Measurements from ENCODE around the gene ABR.
A peak's percentile ranks its signal among the peaks of the same experiment; 100 is the strongest.
"Not testable (repeated sequence)": the region's sequence is repeated elsewhere in the genome, so short reads cannot be mapped to it uniquely, and the experiment has no call there.

ABR gene

DNA sequence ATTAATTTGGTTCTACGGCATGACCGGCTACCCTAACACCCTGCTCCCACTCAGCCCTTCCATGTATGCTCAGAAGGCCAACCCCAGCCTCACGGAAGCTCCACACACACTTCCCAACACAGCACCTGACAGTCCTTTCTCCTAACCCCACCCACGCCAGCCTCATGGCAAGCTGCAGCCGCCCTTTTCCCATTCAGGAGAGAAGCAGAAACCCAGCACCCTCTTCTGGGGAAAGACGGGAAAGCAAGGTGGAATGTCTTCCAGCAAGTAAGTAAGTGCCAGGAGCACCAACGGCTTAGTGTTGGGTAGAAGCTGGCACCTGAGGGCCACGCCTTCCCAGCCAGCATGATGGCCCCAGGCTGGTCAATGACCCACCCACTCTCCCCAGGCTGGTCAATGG, 32.1 kb downstream of the ABR start:
- peak; percentile 59 for DNase-seq (ENCODE audit: low spot score)

DNA sequence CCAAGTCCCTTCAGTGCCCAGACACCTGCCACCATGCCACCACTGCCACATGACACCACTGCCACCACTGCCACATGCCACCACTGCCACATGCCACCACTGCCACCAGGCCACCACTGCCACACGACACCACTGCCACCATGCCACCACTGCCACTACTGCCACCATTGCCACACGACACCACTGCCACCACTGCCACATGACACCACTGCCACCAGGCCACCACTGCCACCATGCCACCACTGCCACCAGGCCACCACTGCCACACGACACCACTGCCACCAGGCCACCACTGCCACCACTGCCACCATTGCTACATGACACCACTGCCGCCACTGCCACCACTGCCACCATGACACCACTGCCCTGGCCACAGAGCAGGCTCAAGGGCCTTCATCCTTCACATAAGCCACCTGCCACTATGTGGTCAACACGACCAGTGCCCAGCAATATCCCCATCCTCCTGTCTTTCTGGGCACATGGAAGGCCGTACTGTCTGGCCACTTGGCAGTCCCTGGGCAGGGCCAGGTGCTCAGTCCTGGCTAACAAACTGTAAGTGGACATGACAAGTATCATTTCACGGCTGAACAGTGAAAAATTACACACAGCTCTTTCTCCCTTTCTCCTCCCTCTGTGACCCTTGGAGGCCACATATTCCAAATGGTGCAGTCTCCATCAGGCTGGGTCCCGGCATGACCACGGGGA, 33.1 kb downstream of the ABR start:
- no peak for DNase-seq (ENCODE audit: low spot score)

DNA sequence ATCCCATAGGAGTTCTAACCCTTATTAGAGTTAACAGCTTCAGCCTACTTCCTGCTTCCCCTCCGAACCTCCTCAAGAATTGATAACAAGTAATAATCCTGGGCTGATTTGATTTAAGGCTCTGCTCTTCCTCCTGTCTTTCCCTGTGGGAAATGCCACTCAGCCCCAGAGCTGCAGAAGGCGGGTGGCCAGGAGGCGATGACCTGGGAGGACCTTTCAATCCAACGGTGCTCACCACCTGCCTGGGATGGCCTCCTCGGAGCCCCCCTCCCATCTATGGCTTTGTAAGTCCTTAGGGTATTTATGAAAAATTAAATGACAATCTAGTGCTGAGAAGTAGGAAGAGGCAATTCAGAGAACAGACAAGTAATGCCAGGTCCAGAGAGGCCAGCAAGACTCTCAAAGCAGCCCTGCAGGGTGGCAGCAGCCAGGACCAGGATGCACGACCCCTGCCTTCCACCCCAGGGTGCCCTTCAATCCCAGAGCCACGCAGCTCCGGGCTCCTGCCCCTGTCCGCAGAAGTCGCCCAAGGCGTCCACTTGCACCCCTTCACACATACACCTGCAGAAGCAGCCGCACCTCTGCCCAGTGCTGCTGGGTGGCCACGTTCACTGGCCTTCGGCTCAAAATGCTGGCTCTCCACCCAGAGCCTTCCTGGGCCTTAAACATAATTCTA, 34.3 kb downstream of the ABR start:
- no peak for DNase-seq (ENCODE audit: low spot score)

DNA sequence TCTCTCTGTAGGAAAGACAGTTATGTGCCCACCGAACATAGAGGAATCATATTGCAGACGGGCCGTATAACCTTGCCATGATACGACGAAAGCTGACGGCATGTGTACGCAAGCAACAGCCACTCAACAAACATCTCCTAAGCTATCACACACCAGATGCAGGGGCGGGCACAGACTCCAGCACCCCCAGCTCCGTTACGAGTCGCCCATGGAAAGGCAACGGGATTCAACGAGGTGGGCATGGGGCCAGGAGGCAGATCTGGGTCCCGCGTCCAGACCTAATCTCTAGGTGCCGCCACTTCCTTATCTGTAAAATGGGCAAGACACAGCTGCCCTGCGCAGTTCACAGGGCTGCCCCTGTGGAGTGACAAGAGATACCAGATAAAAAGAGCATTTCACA, 35.6 kb downstream of the ABR start:
- DNase-seq (ENCODE audit: low spot score) = no peak

- DNase-seq (ENCODE audit: low spot score) = no peak
Measured at GRCh38 chr17:1143573-1143972, 36.2 kb downstream of the ABR start.

DNA sequence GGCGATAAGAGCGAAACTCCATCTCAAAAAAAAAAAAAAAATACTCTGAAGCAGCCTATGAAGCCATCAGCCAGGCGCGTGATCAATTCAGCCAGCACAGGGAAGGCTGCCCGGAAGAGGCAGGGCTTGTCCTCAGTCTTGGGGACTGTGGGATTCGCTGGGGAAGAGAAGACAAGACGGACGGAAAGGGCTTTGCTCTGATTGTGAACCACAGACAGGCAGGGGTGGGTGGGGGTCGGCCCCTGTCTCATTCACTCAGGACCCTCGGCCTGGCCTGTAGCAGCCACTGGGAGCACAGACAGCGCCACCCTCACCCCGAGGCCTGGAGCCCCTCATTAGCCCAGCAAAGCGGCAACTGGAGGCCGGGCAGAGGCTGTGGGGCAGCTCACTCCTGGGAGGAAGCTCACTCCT, 37.2 kb downstream of the ABR start:
- no peak for DNase-seq (ENCODE audit: low spot score)

GRCh38 chr17:1137465-1137894, 42.3 kb downstream of the ABR start:
- no peak for DNase-seq (ENCODE audit: low spot score)

GRCh38 chr17:1136748-1137147, 43.0 kb downstream of the ABR start:
- DNase-seq (ENCODE audit: low spot score) = no peak

- no peak for DNase-seq (ENCODE audit: low spot score)
Measured at GRCh38 chr17:1134634-1135324, 45.0 kb downstream of the ABR start.

GRCh38 chr17:1130191-1130590, 49.6 kb downstream of the ABR start:
- DNase-seq (ENCODE audit: low spot score) = no peak

GRCh38 chr17:1128463-1128862, 51.3 kb downstream of the ABR start:
- DNase-seq (ENCODE audit: low spot score) = not testable (repeated sequence)

DNA sequence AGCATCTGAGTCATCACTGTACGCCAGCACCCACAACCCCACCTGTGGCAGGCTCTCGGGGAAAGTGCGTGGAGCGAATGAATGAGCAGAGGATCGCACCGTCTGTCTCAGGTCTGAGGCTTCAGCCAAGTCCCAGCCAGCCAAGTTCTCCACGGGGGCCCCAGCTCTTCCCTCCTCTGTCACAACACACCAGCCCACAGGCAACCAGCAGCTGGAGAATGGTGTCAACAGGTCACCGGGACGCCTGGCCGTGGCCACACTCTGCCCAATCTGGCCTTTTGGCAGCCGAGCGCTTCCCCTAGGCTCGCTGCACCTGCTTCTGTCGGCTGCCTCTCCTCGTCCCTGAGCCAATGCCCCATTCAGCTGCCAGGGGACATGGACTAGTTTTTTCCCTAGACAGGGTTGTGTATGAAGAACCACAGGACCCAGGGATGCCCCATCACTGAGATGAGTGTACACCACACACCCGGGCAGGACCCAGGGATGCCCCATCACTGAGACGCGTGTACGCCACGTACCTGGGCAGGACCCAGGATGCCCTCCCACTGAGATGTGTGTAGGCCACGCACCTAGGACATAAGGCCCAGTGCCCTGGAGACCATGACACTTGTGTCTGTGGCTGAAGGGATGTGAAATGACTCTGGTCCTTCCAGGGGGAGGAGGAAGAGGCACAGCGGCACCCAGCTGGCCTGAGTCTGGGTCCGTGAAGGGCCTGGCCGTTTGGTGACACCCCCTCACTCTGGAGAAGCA, 52.8 kb downstream of the ABR start:
- no peak for DNase-seq (ENCODE audit: low spot score)

DNA sequence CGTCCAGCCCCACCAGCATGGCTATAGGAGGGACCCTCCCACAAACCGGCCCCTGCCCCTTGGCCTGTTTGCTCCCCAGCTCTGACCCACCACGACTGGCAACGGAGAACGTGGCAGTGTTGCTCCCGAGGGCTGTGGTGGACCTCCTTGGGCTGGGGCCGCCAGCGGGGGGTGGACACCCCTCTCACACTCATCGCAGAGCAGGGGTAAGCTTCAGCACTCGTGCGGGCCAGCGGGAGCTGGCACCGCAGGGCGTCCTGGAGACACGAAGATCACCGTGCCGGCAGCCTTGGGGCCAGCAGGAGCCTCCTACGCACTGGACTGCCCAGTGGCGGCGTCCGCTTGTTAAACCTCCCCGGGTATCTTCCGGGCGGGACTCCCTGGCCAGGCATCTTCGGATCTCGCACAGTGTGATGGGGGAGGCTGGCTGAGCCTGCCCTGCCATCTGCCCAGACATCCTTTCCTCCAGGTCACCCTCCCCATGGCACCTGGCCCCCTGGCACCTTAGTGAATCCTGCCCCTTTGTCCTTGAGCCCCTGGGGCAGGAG, 53.5 kb downstream of the ABR start:
- DNase-seq (ENCODE audit: low spot score) = no peak

GRCh38 chr17:1125788-1126145, 54.0 kb downstream of the ABR start:
- DNase-seq (ENCODE audit: low spot score) = no peak

DNA sequence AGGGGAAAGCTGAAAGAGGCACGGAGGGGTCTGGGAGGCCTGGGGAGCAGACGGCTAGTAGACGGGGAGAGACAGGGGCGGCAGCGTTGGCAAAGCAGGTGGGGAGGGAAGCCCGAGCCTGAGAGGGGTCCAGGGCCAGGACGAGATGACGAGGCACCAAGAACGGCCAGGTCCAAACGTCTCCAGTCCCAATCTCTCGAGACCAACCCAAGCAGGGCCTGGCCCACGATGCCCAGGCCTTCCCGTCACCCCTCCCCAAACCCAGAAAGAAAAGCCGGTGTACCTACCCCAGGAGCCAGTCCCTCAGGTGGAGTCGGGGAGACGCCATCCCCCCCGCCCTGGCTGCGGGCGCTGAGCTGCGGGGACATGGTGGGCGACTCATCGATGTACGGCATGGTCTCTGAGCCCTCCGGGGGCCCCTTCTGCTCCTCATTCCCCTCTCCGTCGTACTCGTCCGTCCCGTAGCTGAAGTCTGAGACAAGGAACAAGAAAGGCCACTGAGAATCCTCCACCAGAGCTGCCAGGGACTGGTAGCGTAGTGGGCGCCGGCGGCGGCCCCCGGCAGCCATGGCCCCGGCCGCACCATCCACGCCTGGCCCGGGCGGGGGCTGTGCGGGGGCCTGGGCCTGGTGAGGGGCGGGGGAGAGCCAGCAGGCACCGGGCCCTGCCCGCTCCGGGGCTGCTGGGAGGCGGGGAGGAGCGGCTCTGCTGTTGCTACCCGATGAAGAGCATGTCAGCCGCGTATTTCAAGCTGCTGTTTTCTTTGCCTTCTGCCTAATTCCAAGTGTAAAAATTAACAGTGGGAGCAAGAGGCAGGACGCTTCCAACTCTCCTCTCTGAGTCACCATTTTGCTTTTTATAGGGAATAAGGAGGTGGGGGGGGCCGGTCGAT, 54.6 kb downstream of the ABR start:
- DNase-seq (ENCODE audit: low spot score) = no peak

- DNase-seq (ENCODE audit: low spot score) = no peak
Measured at GRCh38 chr17:1123921-1124715, 55.7 kb downstream of the ABR start.

DNA sequence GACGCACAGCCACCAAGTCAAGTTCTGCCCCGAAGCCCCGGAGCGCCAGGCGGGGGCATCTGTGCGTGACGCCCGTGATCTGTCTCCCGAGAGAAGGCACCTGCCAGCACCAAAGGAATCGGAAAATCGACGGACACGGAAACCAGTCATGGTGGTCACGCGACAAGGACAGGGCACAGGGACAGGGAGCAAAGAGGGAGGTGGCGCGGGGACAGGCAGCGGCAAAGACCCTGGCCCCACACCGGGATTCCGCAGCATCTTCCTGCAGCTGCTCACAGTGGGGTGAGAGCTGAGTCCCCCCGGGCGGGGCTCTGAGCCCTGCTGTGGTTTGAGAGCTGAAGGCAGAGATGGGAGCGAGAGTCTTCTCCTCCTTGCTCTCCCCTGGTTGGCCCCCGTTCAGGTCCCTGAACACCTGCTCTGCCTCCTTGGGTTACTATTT, 56.4 kb downstream of the ABR start:
- DNase-seq (ENCODE audit: low spot score) = no peak

GRCh38 chr17:1122533-1123392, 57.0 kb downstream of the ABR start:
- DNase-seq (ENCODE audit: low spot score) = peak; percentile 87

GRCh38 chr17:1121442-1121817, 58.4 kb downstream of the ABR start:
- not testable (repeated sequence) for DNase-seq (ENCODE audit: low spot score)

All from hepatic stellate cell (primary cell).